HG02852 (cell line): ENCODE measurements around the gene CCNQ.

Experiments used
- ATAC-seq: cut with Tn5 transposase; IDR thresholded peaks from one replicate; pipeline ENCODE4 v1.9.1; 2021; ENCODE audit warnings: mild to moderate bottlenecking, moderate library complexity; ENCODE audit not compliant: unreplicated experiment

The CCNQ gene

GRCh38 chrX:153546386-153546785 lies 52.6 kb downstream of the CCNQ start:
- no peak for ATAC-seq

- ATAC-seq = no peak
Measured at GRCh38 chrX:153544727-153545126, 54.2 kb downstream of the CCNQ start.

- ATAC-seq = peak; percentile 13
Measured at GRCh38 chrX:153539979-153540358, 59.0 kb downstream of the CCNQ start.

- ATAC-seq = peak; percentile 87
Measured at GRCh38 chrX:153539171-153539978, 59.6 kb downstream of the CCNQ start.

GRCh38 chrX:153538424-153538823 lies 60.5 kb downstream of the CCNQ start:
- ATAC-seq = no peak
